ENCODE results near the gene MSX1. TPM values are rescaled to one million over a fixed set of nuclear protein-coding genes. Genes with fewer than 3 reads are reported as not detected.
A peak's percentile ranks its signal among the peaks of the same experiment; 100 is the strongest.

MSX1 gene
- total and polyA plus RNA-seq, 2 of the 8 experiments (the other 6 are each of a cell fraction or from before 2014, with no cell fraction given) = 0.47 TPM; not detected in 1

- TF ChIP-seq CHD7 (IDR thresholded peaks at IDR 0.05; ENCODE audit: insufficient replicate concordance, low read length) = no peak
- TF ChIP-seq ASH2L (IDR thresholded peaks at IDR 0.05; ENCODE audit: low read length) = no peak
- TF ChIP-seq GTF2F1 (IDR thresholded peaks at IDR 0.05; ENCODE audit: borderline replicate concordance, low read depth, low read length) = no peak
- peak; percentile 84 for TF ChIP-seq RNF2 (IDR thresholded peaks at IDR 0.05; ENCODE audit: borderline replicate concordance, low read depth, low read length, missing control alignments, poor library complexity, severe bottlenecking)
- TF ChIP-seq BCL11A (IDR thresholded peaks at IDR 0.05; ENCODE audit: low read depth in 2 of 2, low read length in 2 of 2) = no peak
- TF ChIP-seq HDAC6 (IDR thresholded peaks at IDR 0.05; ENCODE audit: low read depth, low read length) = no peak
- no peak for TF ChIP-seq NRF1 (IDR thresholded peaks at IDR 0.05; ENCODE audit: low read depth, low read length)
- TF ChIP-seq POLR2AphosphoS5 (IDR thresholded peaks at IDR 0.05; ENCODE audit: low read depth, low read length) = no peak
- no peak for TF ChIP-seq KDM4A (IDR thresholded peaks at IDR 0.05; ENCODE audit: low read depth, low read length, severe bottlenecking)
These were observed 3.1 kb upstream of the MSX1 start (continued) for GRCh38 chr4:4856071-4857000.
